Uterus (tissue), 2 donors: ENCODE results near the gene TRAPPC12.

Experiments
- CTCF ChIP-seq, 4 experiments: fragments of 200-600 bp in 2 of 4; fragments of 450-650 bp in 2 of 4; sonication (generic) in 2 of 4; IDR thresholded peaks; one replicate each; pipeline ENCODE4 v1.5.1; 2016 to 2019; ENCODE audit warnings: antibody characterized with exemption in 4 of 4, mild to moderate bottlenecking in 2 of 4, moderate library complexity in 1 of 4
- POLR2A ChIP-seq, 2 donors: fragments of 450-650 bp; IDR thresholded peaks; one replicate each; pipeline ENCODE4 v1.6.1; 2016; ENCODE audit warnings: antibody characterized with exemption in 2 of 2, mild to moderate bottlenecking in 1 of 2, moderate library complexity in 1 of 2

DNA sequence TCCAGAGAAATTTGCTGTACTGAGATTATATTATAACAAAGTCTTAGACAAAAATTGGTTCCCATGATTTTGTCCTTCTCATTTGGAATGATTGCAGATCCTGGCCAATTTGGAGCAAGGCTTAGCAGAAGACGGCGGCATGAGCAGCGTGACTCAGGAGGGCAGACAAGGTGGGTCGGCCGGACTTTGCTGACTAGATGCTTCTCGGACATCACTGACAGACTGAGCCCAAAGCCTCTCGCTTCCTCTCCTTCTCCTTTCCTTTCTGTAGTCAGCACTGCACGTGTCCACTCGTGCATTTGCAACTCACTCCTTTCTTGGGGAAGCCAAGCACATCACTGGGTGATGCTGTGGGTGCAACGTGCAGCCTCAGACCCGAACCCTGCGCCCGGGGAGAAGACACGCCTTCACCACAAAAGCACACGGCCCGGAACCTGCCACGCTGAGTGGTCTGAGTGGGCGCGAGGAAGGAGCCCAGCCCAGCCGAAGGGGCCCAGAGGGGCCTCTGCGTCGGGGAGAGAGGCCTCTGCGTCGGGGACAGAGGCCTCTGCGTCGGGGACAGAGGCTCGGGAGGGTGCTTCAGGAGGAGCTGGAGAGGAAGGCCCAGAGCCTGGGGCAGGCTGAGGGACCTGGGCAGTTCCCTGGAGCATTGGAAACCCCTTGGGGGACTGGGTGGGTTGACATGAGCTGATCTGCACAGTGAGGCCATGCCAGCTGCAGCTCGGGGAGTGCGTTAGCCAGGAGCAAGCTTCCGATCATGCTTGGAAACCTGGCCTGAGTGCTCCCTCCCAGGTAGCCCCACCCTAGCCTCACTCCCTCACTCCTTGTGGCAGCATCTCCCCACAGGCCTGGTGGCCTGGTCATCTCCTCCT lies 78.3 kb downstream of the TRAPPC12 start:
- no peak for TF ChIP-seq CTCF (IDR thresholded peaks at IDR 0.05)
- TF ChIP-seq POLR2A (IDR thresholded peaks at IDR 0.05) = no peak
